ENCODE data around the gene MORC1. TPM values are rescaled to one million over a fixed set of nuclear protein-coding genes. Genes with fewer than 3 reads are reported as not detected.
A peak's percentile ranks its signal among the peaks of the same experiment; 100 is the strongest.
"Not testable (repeated sequence)": the region's sequence is repeated elsewhere in the genome, so short reads cannot be mapped to it uniquely, and the experiment has no call there.

The MORC1 gene
- not detected for polyA plus RNA-seq (ENCODE audit: insufficient read depth in 1 of 5, insufficient read length in 5 of 5, low replicate concordance in 1 of 5)
- long read RNA-seq, donor 1 = 0 reads
- long read RNA-seq, donor 2 = 0 reads
- long read RNA-seq, donor 3 = 0 reads
- long read RNA-seq, donor 4 = 0 reads
- long read RNA-seq, donor 5 = 0 reads
- long read RNA-seq, donor 6 = 0 reads
- long read RNA-seq, donor 7 = 0 reads
- long read RNA-seq, donor 8 = 0 reads

DNA sequence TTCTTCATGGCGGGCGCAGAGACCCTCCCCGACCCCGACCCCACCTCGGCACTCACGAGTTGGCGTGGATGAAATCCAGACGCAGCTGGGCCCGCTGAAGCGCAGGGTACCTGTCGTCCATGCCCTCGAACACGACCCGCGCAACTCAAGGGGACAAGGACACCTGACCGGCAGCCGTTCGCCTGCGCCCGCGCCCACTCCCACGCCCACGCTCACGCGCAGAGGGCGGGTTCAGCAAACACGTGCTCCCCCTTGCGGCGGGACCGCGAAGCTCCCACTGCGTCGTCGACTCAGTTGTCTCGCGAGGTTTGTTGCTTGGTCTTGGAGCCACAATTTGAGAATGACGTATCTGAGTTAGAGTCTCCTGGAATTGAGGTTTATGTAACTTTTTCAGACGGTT, at the start of gene MORC1:
MORC1 (minus strand) TSS at position 196 of the 400 bp plus-strand sequence; CDS start at position 121, 75 bp downstream.
- no peak for DNase-seq

DNA sequence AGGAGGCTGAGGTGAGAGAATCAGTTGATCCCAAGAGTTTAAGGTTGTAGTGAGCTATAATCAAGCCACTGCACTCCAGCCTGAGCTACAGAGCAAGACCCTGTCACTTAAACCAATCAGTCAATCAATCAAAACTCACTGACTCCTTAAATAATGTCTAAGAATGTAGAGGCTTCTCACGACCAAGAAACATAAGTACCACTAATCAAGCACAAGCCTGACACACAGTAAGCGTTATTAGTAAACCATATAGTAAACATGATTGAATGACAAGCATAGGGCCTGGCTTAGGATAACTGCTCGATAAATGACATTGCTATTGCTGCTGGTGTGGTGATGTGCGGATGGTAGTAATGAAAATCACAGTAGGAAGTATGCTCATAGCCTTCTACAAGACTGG, 48.0 kb upstream of the MORC1 start:
- DNase-seq = no peak

DNA sequence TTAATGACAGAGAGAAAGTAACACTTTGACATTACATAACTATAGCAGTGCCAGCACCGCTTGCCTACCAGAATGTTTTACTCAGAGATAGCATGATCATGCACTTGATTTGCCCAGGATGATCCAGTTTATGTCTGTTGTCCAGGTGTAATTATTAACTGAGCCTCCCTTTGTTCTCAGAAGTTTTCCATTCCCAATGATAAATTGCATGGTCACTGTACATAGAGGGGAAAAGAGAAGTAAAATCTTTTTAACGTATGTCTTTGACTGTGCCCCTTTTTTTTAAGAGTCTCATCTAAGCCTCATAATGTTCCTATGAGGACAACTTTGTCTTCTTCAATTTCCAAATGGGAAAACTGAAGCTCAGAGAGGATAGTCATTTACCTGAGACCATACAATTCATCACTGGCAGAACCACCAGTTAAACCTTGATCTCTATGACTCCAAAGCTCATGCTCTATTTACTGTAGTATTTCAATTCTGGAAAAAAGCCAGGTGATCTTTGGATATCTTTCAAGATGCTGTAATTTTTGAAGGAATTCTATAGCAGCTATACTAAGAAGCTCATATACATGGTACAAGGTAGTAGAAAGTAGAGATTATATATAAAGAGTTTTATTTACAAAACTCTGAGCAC, 43.7 kb upstream of the MORC1 start:
- DNase-seq = no peak

DNA sequence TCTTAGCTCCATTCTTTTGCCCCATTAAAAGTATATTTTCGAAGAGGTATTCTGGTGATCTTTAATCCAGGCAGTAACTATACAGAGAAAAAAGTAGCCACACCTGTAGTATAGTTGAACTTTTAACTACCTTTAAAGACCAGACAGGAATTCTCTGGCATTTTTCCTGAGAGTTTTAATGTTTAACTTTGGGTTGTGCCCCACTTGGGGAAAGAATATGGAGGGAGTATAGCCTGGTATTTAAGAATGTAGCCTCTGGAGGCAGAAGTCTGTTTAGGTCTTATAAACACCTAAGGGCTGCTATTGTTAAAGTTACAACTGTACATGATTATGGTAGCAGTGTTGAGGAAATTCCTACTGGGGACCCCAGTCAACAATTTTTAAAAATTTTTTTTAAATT, 37.9 kb upstream of the MORC1 start:
- DNase-seq = peak in 1 of 2 donors; percentile 3

- no peak for DNase-seq
Measured at GRCh38 chr3:109154979-109155378, 37.0 kb upstream of the MORC1 start.

DNA sequence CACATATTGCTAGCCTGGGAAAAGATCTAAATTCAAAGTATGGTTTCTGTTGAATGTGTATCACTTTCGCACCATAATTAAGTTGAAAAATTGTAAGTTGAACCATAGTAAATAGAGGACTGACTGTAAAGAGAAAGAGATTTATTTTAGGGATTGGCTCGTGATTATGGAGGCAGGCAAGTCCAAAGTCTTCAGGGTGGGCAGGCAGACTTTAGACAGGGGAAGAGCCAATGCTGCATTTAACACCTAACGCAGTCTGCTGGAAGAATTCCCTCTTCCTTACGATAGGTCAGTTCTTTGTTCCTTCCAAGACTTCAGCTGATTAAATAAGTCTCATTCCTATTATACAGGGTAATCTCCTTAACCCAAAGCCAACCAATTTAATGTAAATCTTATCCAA, 34.4 kb upstream of the MORC1 start:
- DNase-seq = no peak

DNA sequence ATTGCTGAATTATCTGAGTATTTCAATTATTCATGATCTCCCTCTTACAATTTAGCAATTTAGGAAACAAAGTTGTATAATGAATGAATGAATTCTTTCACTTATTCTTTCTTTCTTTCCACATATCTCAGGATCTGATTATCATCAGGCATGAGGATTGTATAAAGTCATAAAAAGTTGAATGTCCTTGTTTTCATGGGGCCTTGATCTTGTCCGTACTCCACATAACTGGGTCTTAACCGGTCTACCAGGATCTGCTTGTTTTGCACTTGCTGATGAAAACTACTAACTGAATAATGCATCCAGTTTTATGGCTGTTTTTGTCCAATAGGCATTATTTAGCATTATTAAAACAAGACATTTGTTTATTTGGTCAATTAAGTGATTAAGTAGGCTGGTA, 31.1 kb upstream of the MORC1 start:
- no peak for DNase-seq

GRCh38 chr3:109143646-109144045, 25.7 kb upstream of the MORC1 start:
- DNase-seq = no peak

DNA sequence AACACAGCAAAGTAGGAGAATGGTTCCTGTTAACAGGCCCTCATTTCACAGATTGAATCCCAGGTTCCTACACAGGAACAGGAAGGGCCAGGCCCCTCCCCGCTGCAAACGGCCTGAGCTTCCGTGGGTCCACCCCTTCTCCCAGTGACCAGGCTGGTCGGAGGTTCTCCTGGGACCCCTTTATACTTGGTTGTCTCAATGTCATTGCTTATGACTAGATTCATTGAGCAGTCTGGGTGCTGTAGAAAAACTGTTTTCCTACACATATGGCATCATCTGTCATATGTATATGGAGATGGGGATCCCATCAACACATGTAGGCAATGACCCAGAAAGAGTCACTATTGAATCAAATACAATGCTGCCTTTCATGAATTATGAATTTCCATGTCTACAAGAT, 22.4 kb upstream of the MORC1 start:
- DNase-seq = no peak

- no peak for DNase-seq
Measured at GRCh38 chr3:109137761-109138160, 19.8 kb upstream of the MORC1 start.

DNA sequence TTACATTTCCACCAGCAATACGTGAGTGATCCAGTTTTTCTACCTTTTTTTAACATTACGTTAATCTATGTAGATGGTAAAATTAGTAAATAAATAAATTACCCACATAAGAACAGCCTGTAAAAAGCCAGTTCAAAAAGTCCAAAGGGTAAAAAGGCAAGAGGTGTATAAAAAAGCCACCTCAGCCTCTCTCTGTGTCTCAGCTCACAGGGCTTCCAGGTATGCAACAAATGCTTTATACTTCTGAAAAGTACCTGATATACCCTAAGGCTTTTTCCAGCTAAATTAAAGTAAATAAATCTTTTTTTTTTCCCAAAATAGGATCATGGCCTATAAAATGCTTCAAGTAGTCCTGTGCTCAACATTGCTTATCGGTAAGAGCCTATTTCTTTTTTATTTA, 18.6 kb upstream of the MORC1 start, which contains the start of gene C3orf85:
C3orf85 (plus strand) TSS at position 197 of the 400 bp plus-strand sequence; CDS start at position 326, 129 bp downstream.
- DNase-seq = no peak

- not testable (repeated sequence) for DNase-seq
Measured at GRCh38 chr3:109133474-109133816, 15.5 kb upstream of the MORC1 start.

DNA sequence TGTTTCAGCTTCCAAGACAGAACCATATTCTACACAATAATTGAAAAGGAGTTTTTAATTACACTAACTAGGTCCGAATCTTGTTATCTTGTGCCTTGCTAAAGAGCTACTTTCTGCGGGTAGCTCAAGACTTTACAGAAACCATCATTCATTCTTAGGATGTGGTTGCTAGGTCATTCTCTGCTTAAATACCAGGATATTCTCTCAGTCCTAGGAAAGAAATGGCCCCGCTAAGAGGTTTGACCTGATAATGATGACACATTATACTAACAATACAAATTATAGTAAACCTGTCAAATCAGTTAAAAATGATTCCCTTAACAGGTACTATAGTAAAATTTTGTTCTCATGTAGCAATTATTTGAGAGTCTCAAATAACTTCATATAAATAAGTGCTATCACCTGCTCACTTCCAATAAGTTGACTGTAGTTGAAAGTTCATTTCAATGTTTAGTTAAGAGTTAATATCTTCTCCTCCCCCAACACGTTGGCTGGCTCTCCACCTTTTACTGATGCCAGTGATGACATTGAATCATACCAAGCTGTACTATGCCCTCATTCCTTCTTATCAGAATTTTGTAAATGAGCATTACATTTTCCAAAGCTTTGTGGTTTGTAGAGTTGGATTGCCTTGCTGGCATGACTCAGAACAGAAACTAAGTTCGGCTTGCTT, 15.0 kb upstream of the MORC1 start:
- no peak for DNase-seq

DNA sequence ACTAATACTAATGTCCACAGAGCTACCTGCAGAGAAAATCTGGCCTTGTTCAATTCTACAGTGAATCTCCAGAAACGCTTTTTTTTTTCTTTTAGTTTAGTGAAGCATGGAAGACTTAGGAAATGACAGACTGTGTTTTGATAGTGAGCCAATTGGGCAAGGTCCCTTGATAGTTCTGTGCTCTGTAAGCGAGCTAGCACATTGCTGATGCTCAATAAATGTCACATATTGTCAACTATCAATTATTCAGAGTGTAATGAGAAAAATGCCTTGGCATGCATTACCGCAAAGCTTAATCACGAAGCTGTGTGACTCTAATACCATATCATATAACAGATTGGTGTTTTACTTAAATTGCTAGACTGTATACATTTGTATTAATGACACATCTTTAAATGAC, 13.3 kb upstream of the MORC1 start:
- DNase-seq = peak in 1 of 2 donors; percentile 2

DNA sequence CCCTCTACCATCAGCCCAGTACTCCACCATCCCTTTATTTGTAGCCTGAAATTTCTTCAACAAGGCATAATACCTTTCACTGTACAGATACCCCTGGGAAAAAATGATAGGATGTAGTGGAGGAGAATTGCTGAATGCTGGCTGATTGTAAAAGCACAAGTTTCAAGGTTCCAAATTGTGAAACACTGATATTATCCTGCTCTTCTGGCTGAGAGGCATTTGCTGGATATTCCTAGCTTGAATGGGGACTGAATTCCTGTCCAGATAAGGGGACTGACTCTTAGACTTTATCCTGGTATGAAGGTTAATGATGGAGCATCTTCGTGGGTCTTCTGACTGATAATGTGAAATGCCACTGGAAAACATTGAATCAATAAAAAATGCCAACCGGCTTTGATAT, 9.6 kb upstream of the MORC1 start:
- no peak for DNase-seq

DNA sequence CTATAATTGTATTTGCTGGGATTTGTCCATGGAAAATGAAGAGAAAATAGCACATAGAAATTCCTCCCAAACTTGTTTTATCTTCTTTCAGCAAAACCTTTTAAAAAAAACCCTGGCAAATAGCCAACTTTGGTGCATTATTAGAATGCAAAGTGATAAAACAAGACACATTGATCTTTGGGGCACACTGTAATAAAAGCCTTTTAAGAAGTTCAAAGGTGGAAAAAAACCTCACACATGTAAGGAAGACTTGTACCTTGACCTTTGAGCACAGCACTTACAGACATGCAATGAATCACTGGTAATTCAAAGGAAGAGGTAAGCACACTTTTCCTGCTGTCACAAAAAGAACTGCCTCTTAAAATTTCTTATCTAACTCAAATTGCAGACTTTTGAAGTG, 8.0 kb upstream of the MORC1 start:
- DNase-seq = no peak

GRCh38 chr3:109122690-109123089, 4.8 kb upstream of the MORC1 start:
- no peak for DNase-seq

- no peak for DNase-seq
Measured at GRCh38 chr3:109118584-109118983, 650 bp upstream of the MORC1 start.

GRCh38 chr3:109116031-109116430, 1.9 kb downstream of the MORC1 start:
- peak; percentile 4 to 6 for DNase-seq

DNA sequence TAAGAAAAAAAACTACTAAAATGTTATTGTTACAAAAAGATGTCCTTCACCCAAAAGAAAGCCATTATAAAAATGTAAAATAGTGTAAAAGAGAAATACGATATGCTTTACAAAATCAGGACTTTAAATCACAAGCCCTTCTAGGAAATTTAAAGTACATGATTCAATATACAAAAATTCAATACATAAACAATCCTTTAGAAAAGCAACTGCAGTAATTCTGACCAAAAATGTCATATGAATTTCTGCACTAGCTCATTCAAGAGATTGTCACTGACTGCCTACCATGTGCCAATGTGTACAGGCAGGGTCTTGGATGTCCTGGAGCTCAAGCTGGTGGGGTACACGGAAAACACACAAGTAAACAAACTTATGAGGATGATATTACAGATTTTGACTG, 2.5 kb downstream of the MORC1 start:
- DNase-seq = no peak

GRCh38 chr3:109114746-109115145, 3.2 kb downstream of the MORC1 start:
- no peak for DNase-seq

DNA sequence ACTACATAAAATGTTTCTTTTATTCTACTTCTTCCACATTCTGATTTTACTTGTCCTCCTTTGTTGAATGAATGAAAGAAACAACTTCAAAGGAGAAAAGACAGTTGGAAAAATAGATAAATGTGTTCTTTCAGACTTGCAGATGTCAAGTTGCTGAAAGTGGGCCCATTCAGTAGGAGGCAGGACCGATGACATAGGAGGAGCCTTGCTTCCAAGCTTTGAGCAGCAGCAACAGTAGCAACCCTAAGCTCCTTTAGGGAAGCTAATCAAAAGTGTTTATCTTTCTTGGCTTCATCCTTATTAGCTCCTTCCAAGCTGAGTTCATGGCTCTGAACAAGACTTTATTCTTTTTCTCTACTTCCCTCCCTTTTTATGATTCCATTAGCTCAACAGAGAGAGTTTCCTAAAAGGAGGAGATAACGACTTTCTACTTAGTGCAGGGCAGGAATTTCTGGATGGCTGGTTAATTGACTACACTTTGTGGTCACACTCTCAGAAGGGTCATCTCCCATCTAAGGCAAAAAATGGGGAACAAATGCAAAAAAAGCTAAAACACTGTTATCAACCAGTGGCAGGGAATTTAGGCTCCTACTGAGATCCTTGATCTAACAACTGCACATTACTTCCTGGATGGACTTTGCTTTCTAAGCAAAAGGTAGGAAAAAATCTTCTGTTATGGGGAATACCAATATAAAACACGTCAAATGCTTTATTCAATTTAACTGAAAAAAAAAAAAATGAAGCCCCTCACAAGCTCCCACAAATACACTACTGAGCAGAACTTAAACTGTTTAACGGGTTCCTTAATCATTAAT, 4.8 kb downstream of the MORC1 start:
- DNase-seq = no peak
